HG03575 (cell line): Measurements from ENCODE around the gene CD164L2.
"Not testable (repeated sequence)": the region's sequence is repeated elsewhere in the genome, so short reads cannot be mapped to it uniquely, and the experiment has no call there.

Experiments used
- ATAC-seq: cut with Tn5 transposase; IDR thresholded peaks from one replicate; pipeline ENCODE4 v1.9.1; 2021; ENCODE audit not compliant: unreplicated experiment, insufficient number of reproducible peaks, low FRiP score; ENCODE audit errors: extremely low read depth

The CD164L2 gene

DNA sequence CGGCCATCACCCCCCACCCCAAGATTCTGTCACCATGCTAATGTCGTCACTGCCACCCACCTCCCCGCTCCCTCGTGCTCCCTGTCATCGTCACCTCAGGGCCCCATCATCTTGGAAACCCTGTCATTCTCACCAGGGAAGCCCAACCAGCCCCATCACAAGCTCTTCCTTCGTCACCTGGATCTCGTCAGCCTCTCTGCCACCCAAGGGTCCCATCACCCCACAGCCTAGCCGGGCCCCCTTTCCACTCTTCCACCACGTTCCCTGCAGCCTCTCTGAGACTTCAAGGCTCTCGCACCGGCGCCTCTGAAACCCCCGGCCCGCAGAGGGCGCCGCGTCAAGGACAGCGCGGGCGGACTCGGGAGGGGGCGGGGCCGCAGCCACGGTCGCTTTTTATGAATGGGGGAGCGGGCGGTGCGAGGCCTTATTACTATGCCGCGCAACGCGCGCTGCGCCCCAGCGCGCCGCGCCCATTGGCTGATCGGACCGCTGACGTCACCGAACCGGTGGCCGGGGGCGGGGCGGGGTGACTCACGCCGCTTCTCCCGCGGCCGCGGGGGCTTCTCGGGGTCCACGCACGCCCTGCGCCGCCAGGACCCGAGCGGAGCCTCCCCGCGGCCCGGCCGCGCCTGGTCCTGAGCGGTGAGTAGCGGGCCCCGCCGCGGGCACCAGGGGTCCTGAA, 9.1 kb upstream of the CD164L2 start, which contains the start of gene GPR3:
GPR3 (plus strand) TSS at position 527 of the 682 bp plus-strand sequence. CDS start 1,177 bp downstream, outside the sequence.
- no peak for ATAC-seq

DNA sequence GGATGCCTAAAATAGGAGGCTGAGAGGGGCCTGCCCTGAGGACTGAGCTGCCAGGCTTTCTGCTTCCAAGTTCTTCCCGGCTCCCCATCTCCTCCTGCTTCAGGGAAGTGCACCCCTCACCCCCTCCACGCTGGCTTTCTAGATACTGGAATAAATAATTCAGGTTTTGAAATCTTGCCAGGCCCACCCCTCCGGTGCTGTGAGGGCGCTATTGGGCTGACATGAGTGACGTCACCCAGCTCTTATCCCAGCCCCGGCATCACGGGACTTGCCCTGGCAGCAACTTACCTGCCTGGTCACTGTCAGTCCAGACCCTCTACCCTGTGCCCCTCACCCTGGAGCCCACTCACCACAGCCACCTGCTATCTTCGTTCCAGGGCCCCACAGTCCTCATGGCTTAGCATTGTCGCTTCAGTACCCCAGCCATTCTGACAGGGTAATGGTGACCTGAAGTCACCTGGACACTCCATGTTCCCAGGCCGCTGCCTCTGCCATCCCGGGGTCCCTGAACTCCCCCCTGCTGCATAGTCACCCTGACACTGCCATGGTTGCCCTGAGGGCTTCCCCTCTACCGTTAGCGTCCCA, 8.5 kb upstream of the CD164L2 start:
- ATAC-seq = no peak

DNA sequence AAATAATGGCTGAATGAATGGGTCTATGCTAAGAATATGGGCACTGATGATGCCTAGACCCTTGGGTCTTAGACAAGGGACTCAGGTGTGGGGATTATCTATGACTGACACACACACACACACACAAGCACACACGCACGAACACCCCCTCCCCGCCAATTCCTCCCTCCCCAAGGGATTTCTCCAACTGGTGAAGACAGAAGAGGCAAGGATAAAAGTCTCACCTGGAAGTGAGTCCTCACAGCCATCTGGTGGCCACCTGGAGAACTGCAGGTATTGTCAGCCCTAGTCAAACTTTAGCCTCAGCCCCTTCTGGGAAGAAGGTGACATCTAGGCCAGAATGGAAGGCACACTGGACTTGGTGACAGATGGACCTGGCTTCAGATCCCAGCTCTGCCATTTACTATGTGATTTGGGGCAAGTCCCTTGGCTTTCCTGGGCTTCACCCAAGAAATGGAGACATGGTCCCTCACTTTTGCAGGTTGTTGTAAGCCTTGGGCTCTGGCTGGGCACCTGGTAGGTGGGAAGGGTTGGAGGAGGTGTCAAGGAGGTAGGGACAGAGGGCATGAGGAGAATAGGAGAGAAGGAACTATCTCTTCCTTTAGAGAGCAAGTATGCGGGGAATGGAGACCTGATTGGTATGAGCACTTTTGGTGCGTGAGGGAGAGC, 5.3 kb upstream of the CD164L2 start:
- ATAC-seq = no peak

DNA sequence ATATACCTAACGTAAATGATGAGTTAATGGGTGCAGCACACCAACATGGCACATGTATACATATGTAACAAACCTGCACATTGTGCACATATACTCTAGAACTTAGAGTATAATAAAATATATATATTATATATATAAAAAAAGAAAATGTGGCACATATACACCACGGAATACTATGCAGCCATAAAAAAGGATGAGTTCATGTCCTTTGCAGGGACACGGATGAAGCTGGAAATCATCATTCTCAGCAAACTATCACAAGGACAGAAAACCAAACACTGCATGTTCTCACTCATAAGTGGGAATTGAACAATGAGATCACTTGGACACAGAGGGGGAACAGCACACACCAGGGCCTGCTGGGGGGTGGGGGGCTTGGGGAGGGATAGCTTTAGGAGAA, 1.7 kb upstream of the CD164L2 start:
- ATAC-seq = not testable (repeated sequence)

DNA sequence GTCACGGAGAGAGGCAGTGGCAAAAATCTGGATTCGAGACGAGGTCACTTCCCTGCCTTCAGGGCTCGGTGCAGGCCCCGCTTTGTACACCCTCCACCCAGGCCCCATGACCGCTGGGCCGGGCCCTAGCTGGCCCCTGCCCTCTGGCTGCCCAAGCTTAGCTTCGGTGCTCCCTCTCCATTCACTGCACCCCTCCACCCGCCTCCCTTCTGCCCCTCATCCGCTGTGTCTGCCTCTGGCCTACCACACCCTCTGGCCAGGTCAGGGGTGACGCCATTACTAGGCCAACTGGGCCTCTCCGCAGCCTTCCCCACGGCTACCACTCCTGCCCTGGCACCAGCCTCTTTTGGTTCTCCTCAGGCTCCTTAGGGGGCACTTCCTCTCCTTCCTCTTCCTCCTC, 528 bp upstream of the CD164L2 start:
- no peak for ATAC-seq

DNA sequence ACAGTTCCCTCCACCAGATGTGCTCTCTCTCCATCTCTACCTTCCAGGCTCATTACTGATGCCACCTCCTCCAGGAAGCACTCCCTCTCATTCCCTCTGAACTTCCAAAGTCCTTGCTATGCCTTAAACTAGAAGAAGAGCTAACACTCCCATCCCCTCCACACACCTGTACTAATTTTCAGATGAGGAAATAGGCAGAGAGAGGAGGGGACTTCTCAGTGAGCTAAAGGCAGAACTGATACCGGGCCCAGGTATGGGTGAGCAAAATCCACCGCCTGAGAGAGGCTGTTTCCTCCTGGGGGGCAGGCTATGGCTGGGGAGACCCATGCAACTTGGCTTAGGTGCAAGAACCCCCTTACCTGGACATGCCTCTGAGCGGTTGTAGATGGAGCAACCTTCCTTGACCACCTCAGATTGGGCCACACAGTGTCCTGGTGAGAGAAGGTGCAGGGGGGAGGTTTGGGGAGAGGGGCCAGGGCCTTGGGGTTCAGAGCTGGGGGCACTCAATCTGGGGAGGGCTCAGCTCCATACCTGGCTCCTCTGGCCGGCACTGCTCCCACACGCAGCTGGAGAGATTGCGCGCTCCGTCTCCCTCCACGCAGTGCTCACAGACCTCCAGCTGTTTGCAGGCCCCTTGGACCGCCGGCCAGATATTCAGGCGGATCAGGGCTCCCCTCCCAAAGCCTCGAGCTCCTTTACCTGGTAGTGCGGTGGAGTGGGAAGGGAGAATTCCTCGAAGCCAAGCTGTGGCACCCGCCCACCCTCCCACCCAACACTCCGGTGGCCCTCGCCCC, 967 bp downstream of the CD164L2 start:
- no peak for ATAC-seq

DNA sequence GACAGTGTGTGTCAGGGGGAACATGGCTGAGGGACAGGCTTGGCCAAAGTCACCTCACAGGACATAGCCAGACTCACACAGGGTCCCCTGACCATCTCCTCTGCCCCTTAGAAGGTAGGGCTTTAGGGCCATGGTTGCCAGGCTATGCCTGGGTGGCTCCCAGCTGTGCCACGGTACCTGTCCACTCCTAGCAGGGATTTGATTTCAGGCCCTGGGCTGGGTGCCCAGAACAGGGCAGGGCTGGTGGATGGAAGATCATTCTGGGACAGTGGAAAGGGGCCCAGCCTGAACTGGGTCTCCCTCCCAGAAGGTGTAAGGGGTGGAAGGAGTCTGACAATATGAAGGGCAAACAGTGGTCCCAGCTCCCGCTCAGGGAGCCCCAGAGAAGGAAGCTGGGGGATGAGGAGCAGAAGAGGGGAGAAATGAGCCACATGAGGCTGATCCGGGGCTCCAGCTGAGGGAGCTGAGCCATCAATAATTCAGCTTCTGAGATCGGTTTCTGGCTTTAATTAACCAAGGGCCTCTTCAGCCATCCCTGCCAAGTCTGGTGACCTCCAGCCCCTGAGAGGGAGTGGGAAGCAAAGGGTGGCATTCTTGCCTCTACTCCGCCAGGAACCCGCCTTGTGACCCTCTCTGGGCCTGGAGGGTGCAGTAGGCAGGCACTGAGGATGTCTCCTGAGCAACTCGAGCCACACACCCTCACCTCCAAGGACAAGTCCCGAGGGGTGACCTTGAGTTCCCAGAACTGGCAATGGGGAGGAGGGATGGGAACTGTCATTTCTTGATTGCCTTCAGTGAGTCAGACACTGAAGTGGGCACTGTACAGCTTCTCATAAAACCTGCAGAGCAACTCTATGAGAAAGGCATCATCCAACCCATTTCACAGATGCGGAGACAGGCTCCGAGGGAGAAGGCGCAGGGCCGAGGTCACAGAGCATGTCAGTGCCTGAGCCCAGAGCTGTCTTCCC, 2.1 kb downstream of the CD164L2 start:
- no peak for ATAC-seq

DNA sequence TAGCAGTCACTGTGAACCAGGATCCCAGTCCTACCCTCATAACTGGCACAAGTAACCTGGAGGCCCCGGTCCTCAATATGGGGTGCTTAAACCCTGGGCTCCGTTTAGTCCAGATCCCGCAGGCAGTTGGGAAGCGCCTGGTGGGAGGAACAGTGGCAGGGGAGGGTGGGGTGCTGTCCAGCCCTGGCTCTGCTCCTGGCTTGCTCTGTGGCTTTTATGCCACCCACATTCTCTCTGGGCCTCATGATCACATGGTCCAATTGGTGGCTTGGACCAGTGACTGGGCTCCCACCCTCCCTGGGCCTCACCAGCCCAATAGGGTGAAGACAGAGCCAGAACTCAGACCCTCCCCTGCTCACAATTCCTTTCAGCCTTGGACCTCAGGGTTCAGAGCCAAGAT, 2.9 kb downstream of the CD164L2 start:
- ATAC-seq = no peak

DNA sequence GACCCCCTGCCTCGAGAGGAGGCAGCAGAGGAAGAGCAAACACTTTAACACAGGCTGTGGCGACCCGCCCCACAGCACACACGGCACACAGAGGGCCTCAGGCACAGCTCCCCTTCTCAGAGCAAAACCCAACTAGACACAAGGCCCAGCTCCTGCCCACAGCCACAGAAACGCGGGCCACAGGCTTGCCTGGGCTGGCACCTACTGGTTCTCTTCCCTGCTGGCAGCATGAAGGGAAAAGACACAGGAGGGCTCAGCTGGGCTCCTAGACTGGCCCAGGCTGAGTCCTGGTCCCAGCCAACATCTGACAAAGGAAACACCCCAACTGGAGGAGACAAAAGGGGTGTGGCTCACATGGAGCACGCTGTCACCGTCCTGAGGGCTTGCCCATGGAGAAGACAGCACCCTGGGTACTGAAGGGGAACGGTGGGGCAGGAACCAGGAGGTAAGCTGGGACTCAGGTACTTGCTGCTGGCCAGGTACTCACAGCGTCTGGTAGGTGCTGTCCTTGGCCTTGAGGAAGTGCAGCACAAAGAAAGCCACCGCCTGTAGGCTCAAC, 3.5 kb downstream of the CD164L2 start:
- ATAC-seq = no peak

DNA sequence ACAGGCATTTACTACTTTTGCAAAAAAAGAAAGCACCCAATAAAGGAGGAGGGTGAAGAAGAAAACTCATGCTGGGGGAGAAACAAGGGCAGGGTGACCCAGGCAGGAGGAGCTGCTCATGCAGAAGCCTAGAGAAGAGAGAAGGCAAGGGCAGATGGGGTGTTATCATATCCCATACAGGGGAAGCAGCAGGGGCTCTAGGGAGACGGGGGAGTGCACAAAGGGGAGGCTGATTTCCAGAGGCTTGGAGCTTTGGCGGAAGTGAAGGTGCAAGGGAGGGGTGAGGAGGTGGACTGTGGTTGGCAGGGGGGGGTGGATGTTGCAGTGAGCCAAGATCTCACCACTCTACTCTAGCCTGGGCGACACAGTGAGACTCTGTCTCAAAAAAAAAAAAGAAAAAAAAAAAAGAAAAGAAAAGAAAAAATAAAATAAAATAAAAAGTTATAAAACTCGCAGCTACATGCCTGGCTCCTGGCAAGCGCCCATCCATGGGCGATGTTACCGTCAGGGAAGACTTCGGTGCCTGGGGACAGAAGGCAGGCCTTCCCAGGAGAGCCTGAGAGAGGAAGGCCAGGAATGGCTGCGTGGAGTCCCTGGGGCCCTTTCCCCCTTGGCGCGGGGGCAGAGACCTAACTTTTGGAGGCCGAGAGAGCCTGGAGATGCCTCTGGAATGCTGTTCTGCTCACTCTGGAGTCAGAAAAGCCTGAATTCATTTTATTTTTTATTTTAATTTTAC, 5.2 kb downstream of the CD164L2 start:
- no peak for ATAC-seq

DNA sequence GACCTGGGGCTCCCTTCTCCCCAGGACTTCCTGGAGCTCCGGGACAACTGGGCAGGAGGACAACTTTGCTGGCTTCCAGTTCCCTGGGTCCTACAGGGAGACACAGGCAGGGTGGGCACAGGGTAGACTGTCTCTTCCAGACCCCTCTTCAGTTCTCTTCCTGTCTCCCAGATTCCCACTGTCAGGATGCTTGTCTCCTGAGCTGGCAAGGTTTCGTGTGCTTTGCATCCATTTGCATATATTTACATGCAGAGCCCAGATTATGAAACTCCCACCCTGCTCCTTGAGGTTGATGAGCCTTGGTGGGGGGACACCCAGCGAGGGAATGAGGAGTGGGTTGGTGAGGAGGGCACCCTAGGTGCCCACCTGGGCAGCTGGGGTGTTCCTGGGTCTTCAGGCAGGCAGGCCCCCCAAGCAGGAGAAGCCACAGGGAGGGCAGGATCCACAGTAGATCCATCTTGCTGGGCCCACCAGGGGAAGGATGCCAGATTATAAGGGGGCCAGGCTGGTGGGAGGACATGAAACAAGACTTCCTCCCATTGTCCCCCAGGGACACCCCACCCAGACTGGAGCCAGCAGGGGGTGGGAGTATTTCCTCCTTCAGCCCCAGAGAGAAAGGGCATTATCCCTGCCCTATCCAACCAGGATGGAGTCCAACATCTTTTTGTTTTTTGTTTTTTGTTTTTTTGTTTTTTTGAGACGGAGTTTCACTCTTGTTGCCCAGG, 8.6 kb downstream of the CD164L2 start, which contains the start of gene FCN3:
FCN3 (minus strand) TSS at position 463 of the 725 bp plus-strand sequence; CDS start at position 457, 6 bp downstream.
- ATAC-seq = no peak

DNA sequence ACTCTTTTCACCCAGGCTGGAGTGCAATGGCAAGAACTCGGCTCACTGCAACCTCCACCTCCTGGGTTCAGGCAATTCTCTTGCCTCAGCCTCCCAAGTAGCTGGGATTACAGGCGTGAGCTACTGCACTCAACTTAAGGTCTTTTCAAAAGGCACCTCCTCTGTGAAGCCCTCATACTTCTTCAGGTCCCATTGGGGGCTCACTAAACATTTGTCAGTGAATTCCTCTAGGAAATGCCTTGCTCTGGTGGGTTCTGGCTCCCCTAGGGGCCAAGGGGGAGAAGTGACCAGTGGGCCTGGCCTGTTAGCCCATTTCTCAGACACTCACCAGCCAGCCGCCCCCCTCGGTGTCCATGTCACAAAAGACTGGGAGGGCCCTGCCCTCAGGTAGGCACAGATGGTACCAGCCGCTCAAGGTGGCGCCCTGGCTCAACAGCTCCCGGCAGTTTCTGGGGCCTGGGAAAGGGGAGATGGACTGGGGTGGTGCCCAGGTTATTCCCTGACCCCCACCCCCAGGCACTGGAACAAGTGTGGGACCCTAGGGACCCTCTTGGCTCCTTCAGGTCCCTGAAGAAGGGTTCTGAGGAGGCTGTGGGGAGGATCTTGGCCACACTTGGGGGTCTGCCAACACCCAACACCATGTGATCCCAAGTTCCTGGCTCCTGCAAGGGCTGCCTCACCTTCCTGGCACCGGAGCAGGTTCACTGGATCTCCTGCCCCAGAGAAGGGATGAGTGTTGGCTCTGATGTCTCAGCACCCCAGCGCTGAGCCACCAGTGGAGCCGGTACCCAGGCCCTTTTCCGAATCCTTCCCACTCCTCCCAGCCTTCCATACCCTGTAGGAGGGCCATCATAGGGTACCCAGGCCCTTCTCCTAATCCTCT, 10.1 kb downstream of the CD164L2 start:
- no peak for ATAC-seq

DNA sequence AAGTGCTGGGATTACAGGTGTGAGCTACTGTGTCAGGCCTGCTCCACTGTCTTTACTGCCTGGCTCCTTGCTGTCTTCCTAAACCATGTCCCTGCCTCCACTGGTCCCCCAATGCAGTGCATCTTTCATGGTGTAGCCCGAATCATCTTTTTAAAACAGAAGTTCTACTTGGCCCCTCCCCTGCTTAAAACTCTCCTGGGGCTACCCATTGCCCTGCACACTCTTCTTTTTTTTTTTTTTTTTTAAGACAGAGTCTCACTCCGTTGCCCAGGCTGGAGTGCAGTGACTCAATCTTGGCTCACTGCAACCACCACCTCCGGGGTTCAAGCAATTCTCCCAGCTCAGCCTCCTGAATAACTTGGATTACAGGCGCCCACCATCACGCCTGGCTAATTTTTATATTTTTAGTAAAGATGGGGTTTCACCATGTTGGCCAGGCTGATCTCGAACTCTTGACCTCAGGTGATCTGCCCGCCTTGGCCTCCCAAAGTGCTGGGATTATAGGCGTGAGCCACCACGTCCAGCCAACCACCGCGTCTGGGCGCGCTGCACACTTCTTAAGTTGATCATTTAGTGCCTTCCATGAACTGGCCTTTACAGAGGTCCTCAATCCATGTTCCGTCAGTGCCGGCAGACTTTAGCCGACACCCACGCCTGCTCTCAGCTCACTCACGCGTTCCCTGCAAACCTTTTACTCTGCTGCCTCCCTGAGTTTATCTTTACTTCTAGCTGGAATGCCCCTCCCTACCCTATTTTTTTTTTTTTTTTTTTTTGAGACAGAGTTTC, 10.9 kb downstream of the CD164L2 start:
- ATAC-seq = no peak

DNA sequence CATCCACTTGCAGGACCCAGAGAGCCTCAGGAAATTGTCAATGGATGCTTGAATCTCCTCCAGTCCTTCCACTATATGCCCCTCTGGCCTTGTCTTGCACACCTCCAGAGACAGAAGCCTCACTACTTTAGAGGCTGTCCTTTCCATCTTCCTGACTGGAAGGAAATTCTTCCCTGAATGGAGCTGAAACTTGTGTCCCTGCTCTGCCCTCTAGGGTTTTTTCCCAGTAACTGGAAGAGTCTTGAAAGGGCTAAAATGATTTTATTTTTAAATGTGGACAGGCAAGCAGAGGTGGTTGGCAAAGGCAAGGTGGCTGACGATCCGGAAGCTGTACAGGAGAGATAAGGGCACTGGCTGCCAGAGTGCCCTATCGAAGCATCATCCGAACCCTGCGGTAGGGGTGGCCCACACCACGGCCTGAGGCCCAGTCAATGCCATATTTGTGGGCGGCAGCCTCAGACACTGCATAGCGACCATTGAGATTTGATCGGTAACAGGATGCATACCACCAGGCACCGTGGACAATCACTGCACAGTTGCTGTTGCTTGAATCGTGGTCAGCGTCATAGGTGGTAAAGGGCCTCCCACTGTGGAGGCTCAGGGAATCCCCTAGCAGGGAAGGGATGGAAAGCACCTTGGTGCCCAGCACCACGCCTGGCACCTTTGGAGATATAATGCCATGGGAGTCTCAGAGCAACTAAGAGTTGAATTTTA, 14.1 kb downstream of the CD164L2 start:
- ATAC-seq = no peak
